GM12878 (cell line): ENCODE results near the gene SPRN. TPM values are rescaled to one million over a fixed set of nuclear protein-coding genes. Genes with fewer than 3 reads are reported as not detected.

ENCODE experiments used
- ATAC-seq: fragments of 200-7000 bp; cut with Tn5 transposase; 3 replicates; pipeline ENCODE4 v1.9.1; 2020; ENCODE audit warnings: mild to moderate bottlenecking, moderate library complexity
- BruUV-seq: library from RNA; stranded (reverse); fragments of 400-500 nt; replicated peaks from 2 replicates; lab custom pipeline; 2021; lab: Mats Ljungman, UMichigan
- CTCF ChIA-PET: fragments of 300-600 bp; sonication (Branson Sonifier 250); formaldehyde crosslinking; extraction: SDS; loops from one replicate; lab custom pipeline; 2021; ENCODE audit warnings: inconsistent platforms; lab: Yijun Ruan, JAX
- POLR2A ChIA-PET: fragments of 350-600 bp; formaldehyde crosslinking; extraction: SDS; loops from one replicate; lab custom pipeline; 2021; ENCODE audit warnings: inconsistent platforms; lab: Charles Lee
- RAD21 ChIA-PET: fragments of 300-600 bp; sonication (Branson Sonifier 250); formaldehyde crosslinking; loops from one replicate; lab custom pipeline; 2023; ENCODE audit warnings: antibody characterized with exemption; ENCODE audit not compliant: unreplicated experiment; lab: Charles Lee
- SMC1A ChIA-PET: fragments of 300-600 bp; sonication (Branson Sonifier 250); formaldehyde crosslinking; loops from one replicate; lab custom pipeline; 2023; ENCODE audit not compliant: unreplicated experiment, uncharacterized antibody; lab: Charles Lee
- DNase-seq: peaks from one replicate; pipeline ENCODE4 v3.0.0-alpha.2; 2011; ENCODE audit warnings: low read depth, low spot score
- FAIRE-seq: peaks from 3 replicates; lab custom pipeline; 2011; peaks lifted over from hg19 to GRCh38; lab: Jason Lieb, UNC
- H2AFZ ChIP-seq: 2 replicates; pipeline ENCODE4 v1.6.0; 2011; ENCODE audit warnings: low read depth, low read length, control low read depth; ENCODE audit not compliant: control insufficient read depth
- H3K27ac ChIP-seq: 2 replicates; pipeline ENCODE4 v1.5.1; 2011; ENCODE audit warnings: control low read depth; ENCODE audit not compliant: control insufficient read depth, insufficient read depth
- H3K27me3 ChIP-seq, 2 experiments: replicated peaks in 1 of 2; 2 replicates each; pipeline versions ENCODE4 v1.6.0 to v1.6.1; 2011; ENCODE audit warnings: low read length in 1 of 2; ENCODE audit not compliant: control insufficient read depth in 2 of 2, insufficient read depth in 2 of 2
- H3K36me3 ChIP-seq, 2 experiments: 2 replicates each; pipeline ENCODE4 v1.5.1; 2011; ENCODE audit warnings: low read length in 1 of 2; ENCODE audit not compliant: control insufficient read depth in 2 of 2, insufficient read depth in 2 of 2
- H3K4me1 ChIP-seq: 2 replicates; pipeline ENCODE4 v1.6.1; 2011; ENCODE audit warnings: mild to moderate bottlenecking, low read length, moderate library complexity, mixed read lengths; ENCODE audit not compliant: control insufficient read depth, insufficient read depth
- H3K4me2 ChIP-seq: 2 replicates; pipeline ENCODE4 v1.6.0; 2011; ENCODE audit warnings: control low read depth; ENCODE audit not compliant: control insufficient read depth, insufficient read depth
- H3K4me3 ChIP-seq: fragments of 200-600 bp; sonication (generic); 2 replicates; pipeline ENCODE4 v1.5.1; 2016
- H3K79me2 ChIP-seq: 2 replicates; pipeline ENCODE4 v1.6.0; 2011; ENCODE audit warnings: low read length; ENCODE audit not compliant: control insufficient read depth, insufficient read depth
- H3K9ac ChIP-seq: 2 replicates; pipeline ENCODE4 v1.8.0; 2011; ENCODE audit warnings: low read length, control low read depth, mixed read lengths; ENCODE audit not compliant: control insufficient read depth, insufficient read depth
- H3K9me3 ChIP-seq: replicated peaks from 3 replicates; pipeline ENCODE4 v1.5.1; 2011; ENCODE audit warnings: mild to moderate bottlenecking, low read length; ENCODE audit not compliant: control insufficient read depth, insufficient read depth
- H4K20me1 ChIP-seq: 2 replicates; pipeline ENCODE4 v1.6.0; 2011; ENCODE audit not compliant: control insufficient read depth, insufficient read depth
- ATF3 ChIP-seq: IDR thresholded peaks from 2 replicates; pipeline ENCODE4 v1.6.1; 2011; ENCODE audit warnings: low read depth, mild to moderate bottlenecking, low read length, moderate library complexity, borderline replicate concordance; ENCODE audit errors: extremely low read depth
- CEBPB ChIP-seq, 2 experiments: fragments of 150-350 bp in 1 of 2; IDR thresholded peaks; 2 replicates each; pipeline ENCODE4 v1.6.1; 2012 to 2014; ENCODE audit warnings: low read depth in 2 of 2, low read length in 2 of 2, borderline replicate concordance in 1 of 2, inconsistent platforms in 1 of 2
- CEBPZ ChIP-seq: fragments of 150-350 bp; IDR thresholded peaks from 2 replicates; pipeline ENCODE4 v1.6.1; 2016; ENCODE audit warnings: low read depth, low read length
- ELK1 ChIP-seq: IDR thresholded peaks from 2 replicates; pipeline ENCODE4 v1.6.1; 2012; ENCODE audit warnings: low read depth, low read length, improper control_type of control experiment
- IRF4 ChIP-seq: IDR thresholded peaks from 2 replicates; pipeline ENCODE4 v1.6.1; 2011; ENCODE audit warnings: low read depth, low read length
- NBN ChIP-seq: fragments of 450-650 bp; IDR thresholded peaks from 2 replicates; pipeline ENCODE4 v1.6.1; 2016
- NRF1 ChIP-seq: conservative IDR thresholded peaks from 2 replicates; pipeline ENCODE4 v1.6.1; 2011; ENCODE audit warnings: mild to moderate bottlenecking, low read depth, low read length, improper control_type of control experiment
- POLR2AphosphoS2 ChIP-seq: IDR thresholded peaks from 2 replicates; pipeline ENCODE4 v1.6.1; 2011; ENCODE audit warnings: low read depth, mild to moderate bottlenecking, low read length, improper control_type of control experiment, moderate library complexity
- RELA ChIP-seq: fragments of 450-650 bp; IDR thresholded peaks from 2 replicates; pipeline ENCODE4 v1.8.0; 2014; ENCODE audit warnings: borderline replicate concordance; ENCODE audit not compliant: partially characterized antibody
- SIN3A ChIP-seq: IDR thresholded peaks from 2 replicates; pipeline ENCODE4 v1.6.1; 2012; ENCODE audit warnings: low read depth, low read length, improper control_type of control experiment
- TBL1XR1 ChIP-seq: IDR thresholded peaks from 2 replicates; pipeline ENCODE4 v1.6.1; 2012; ENCODE audit warnings: low read depth, low read length, improper control_type of control experiment
- ZBTB33 ChIP-seq: fragments of 450-650 bp; IDR thresholded peaks from 2 replicates; pipeline ENCODE4 v1.6.1; 2017; ENCODE audit warnings: mild to moderate bottlenecking
- WGBS: methylation state at CpG from one replicate; pipeline ENCODE4 v1.1.6; 2016; ENCODE audit warnings: low lambda C conversion rate; ENCODE audit not compliant: insufficient replicate concordance, insufficient coverage; ENCODE audit errors: missing lambda C conversion rate; 5-methylcytosine and 5-hydroxymethylcytosine counted together
- in situ Hi-C: fragments of 300-500 bp; cut with MboI; formaldehyde crosslinking; loops from 9 replicates; pipeline ENCODE4 v1.14.3; 2018; ENCODE audit warnings: mixed read lengths
- intact Hi-C: fragments of 100-400 bp; cut with micrococcal nuclease; formaldehyde crosslinking; loops from one replicate; pipeline ENCODE4 v1.14.2; 2022; ENCODE audit not compliant: unreplicated experiment
- polyA plus RNA-seq, 11 experiments: library from polyadenylated mRNA; depleted of rRNA in 4 of 11; unstranded in 6 of 11; stranded (reverse) in 5 of 11; fragments of >200 nt; fragmentation: Nextera tagmentation in 4 of 11; fragmentation: Illumina TruSeq in 1 of 11; extraction: Ambion mirVana in 4 of 11; extraction: Trizol in 1 of 11; gene quantifications; 1 replicate in 1 of 11; 2 replicates in 10 of 11; pipeline versions ENCODE4 v1.2.1 to v1.2.3, GENCODE V29; 2011 to 2016; ENCODE audit warnings: inconsistent platforms in 2 of 11, missing spikeins in 2 of 11, low read depth in 1 of 11
- total RNA-seq, 4 experiments: library from RNA; depleted of rRNA in 3 of 4; stranded (reverse); fragments of >200 nt in 3 of 4; fragmentation: Illumina TruSeq in 1 of 4; extraction: Trizol in 1 of 4; gene quantifications; 2 replicates each; pipeline versions ENCODE4 v1.2.1 to v1.2.3, GENCODE V29; 2013 to 2021

The SPRN gene
- total and polyA plus RNA-seq, 10 of the 15 experiments (the other 5 are each of a cell fraction or from before 2014, with no cell fraction given): 0.03 to 0.96 (median 0.46) TPM; not detected in 6

- no peak for ATAC-seq
- H3K9ac ChIP-seq: no peak overlapping the region
- H3K79me2 ChIP-seq: peaks cover 31% of the 10 kb centered on the region
- TF ChIP-seq ELK1 (no peak), IRF4 (no peak), TBL1XR1 (no peak), ATF3 (no peak), ZBTB33 (no peak), NRF1 (no peak), RELA (no peak), CEBPB (IDR thresholded peaks at IDR 0.05; ENCODE audit: borderline replicate concordance in 1 of 2, low read depth in 2 of 2, low read length in 2 of 2) (no peak), NBN (no peak), SIN3A (no peak), POLR2AphosphoS2 (no peak), CEBPZ (no peak)
- CTCF ChIA-PET: no interaction called here
- peaks cover 3% of the 10 kb centered on the region; the same call in 1 of the 2 replicates for H4K20me1 ChIP-seq
- H3K4me2 ChIP-seq: no peak overlapping the region
- H3K27ac ChIP-seq: no peak overlapping the region
- FAIRE-seq: no peak
- H3K4me1 ChIP-seq: peaks cover 25% of the 10 kb centered on the region
- no peaks in the 10 kb centered on the region for H3K9me3 ChIP-seq
- 92% methylated on average over 19 of the region's 19 CpGs for WGBS
- DNase-seq: no peak
- in situ Hi-C loops (no loop called here), intact Hi-C loops (no loop called here)
- H3K4me3 ChIP-seq: no peak overlapping the region
- peaks cover 15 to 16% of the 10 kb centered on the region in 2 experiments; a peak in 3 of 4 replicates for H3K36me3 ChIP-seq
- POLR2A ChIA-PET: no interaction called here
- BruUV-seq: no TSS peak
- H2AFZ ChIP-seq: no peak overlapping the region
- no peaks in the 10 kb centered on the region for H3K27me3 ChIP-seq
- SMC1A ChIA-PET: interaction anchor here (1.2 kb wide), 1 partner anchor 13 kb away, joined by 3 read pairs; no protein-coding TSS in a partner anchor
- RAD21 ChIA-PET: no interaction called here
Observed at GRCh38 chr10:133399123-133399601, 25.3 kb downstream of the SPRN start.
